ENCODE results near the gene HTR3C.

- TF ChIP-seq EZH2 (IDR thresholded peaks at IDR 0.05; ENCODE audit: borderline replicate concordance, low read depth, low read length, poor library complexity, severe bottlenecking) = no peak
- TF ChIP-seq CTCF (conservative IDR thresholded peaks at IDR 0.05; ENCODE audit: low read depth, low read length) = no peak
These were observed 48.4 kb upstream of the HTR3C start for GRCh38 chr3:184004476-184004875.

All from A673 (cell line).